H9 (cell line): ENCODE measurements around the gene METTL18. TPM values are rescaled to one million over a fixed set of nuclear protein-coding genes. Genes with fewer than 3 reads are reported as not detected.

Source experiments
- DNase-seq: peaks from one replicate; pipeline ENCODE4 v3.0.0-alpha.2; 2017
- H2AFZ ChIP-seq: one replicate; pipeline ENCODE4 v1.6.1; 2013; ENCODE audit warnings: mild to moderate bottlenecking, low read length, control low read depth, moderate library complexity
- H2AK5ac ChIP-seq: 2 replicates; pipeline ENCODE4 v1.6.1; 2013; ENCODE audit warnings: low read length, control low read depth, mixed read lengths; ENCODE audit not compliant: insufficient read length
- H2BK120ac ChIP-seq: one replicate; pipeline ENCODE4 v1.6.1; 2013; ENCODE audit warnings: low read depth, mild to moderate bottlenecking, low read length, control low read depth, inconsistent platforms; ENCODE audit not compliant: poor library complexity, severe bottlenecking
- H2BK12ac ChIP-seq: 2 replicates; pipeline ENCODE4 v1.6.1; 2013; ENCODE audit warnings: low read length, control low read depth, mixed read lengths, low read depth; ENCODE audit not compliant: insufficient read length
- H2BK15ac ChIP-seq: 2 replicates; pipeline ENCODE4 v1.6.1; 2013; ENCODE audit warnings: low read depth, low read length, control low read depth
- H2BK20ac ChIP-seq: one replicate; pipeline ENCODE4 v1.6.1; 2013; ENCODE audit warnings: low read depth, mild to moderate bottlenecking, low read length, control low read depth, inconsistent platforms; ENCODE audit not compliant: poor library complexity, severe bottlenecking
- H2BK5ac ChIP-seq: 2 replicates; pipeline ENCODE4 v1.6.1; 2013; ENCODE audit warnings: low read length, control low read depth, mixed read lengths; ENCODE audit not compliant: insufficient read length
- H3K14ac ChIP-seq: 2 replicates; pipeline ENCODE4 v1.6.1; 2013; ENCODE audit warnings: low read length, control low read depth; ENCODE audit not compliant: insufficient read depth
- H3K18ac ChIP-seq: 2 replicates; pipeline ENCODE4 v1.6.1; 2013; ENCODE audit warnings: low read depth, mild to moderate bottlenecking, mixed read lengths, low read length, control low read depth; ENCODE audit not compliant: insufficient read length
- H3K23ac ChIP-seq: 2 replicates; pipeline ENCODE4 v1.6.1; 2013; ENCODE audit warnings: low read length, control low read depth, mixed read lengths, low read depth; ENCODE audit not compliant: insufficient read length
- H3K23me2 ChIP-seq: 2 replicates; pipeline ENCODE4 v1.6.1; 2013; ENCODE audit warnings: low read depth, mild to moderate bottlenecking, mixed read lengths, low read length, control low read depth; ENCODE audit not compliant: insufficient read length, poor library complexity, severe bottlenecking
- H3K27ac ChIP-seq: 2 replicates; pipeline ENCODE4 v1.5.1; 2013; ENCODE audit warnings: low read length, control low read depth, mixed read lengths, low read depth; ENCODE audit not compliant: insufficient read length
- H3K27me3 ChIP-seq: 2 replicates; pipeline ENCODE4 v1.6.1; 2013; ENCODE audit warnings: low read length, control low read depth, inconsistent platforms; ENCODE audit not compliant: insufficient read depth
- H3K4ac ChIP-seq: 2 replicates; pipeline ENCODE4 v1.6.1; 2013; ENCODE audit warnings: low read depth, mild to moderate bottlenecking, control low read depth, inconsistent platforms, low read length, moderate library complexity
- H3K4me1 ChIP-seq: 2 replicates; pipeline ENCODE4 v1.6.1; 2013; ENCODE audit warnings: low read length, control low read depth, inconsistent platforms; ENCODE audit not compliant: insufficient read depth
- H3K4me2 ChIP-seq: 2 replicates; pipeline ENCODE4 v1.6.1; 2013; ENCODE audit warnings: low read length, control low read depth, mixed read lengths; ENCODE audit not compliant: insufficient read length, insufficient read depth
- H3K56ac ChIP-seq: 2 replicates; pipeline ENCODE4 v1.6.1; 2013; ENCODE audit warnings: low read depth, mild to moderate bottlenecking, mixed read lengths, low read length, control low read depth; ENCODE audit not compliant: insufficient read length
- H3K79me1 ChIP-seq: 2 replicates; pipeline ENCODE4 v1.6.1; 2013; ENCODE audit warnings: low read depth, mild to moderate bottlenecking, moderate library complexity, low read length, control low read depth, inconsistent platforms; ENCODE audit not compliant: insufficient read depth, poor library complexity, severe bottlenecking
- H3K79me2 ChIP-seq: 2 replicates; pipeline ENCODE4 v1.6.1; 2013; ENCODE audit warnings: low read length, control low read depth, inconsistent platforms; ENCODE audit not compliant: insufficient read depth
- H3K9ac ChIP-seq: 2 replicates; pipeline ENCODE4 v1.6.1; 2013; ENCODE audit warnings: low read length, control low read depth, mixed read lengths; ENCODE audit not compliant: insufficient read length; ENCODE audit errors: extremely low read depth
- H3K9me3 ChIP-seq: one replicate; pipeline ENCODE4 v1.6.1; 2013; ENCODE audit warnings: low read depth, low read length, inconsistent platforms; ENCODE audit not compliant: control insufficient read depth
- H3T11ph ChIP-seq: one replicate; pipeline ENCODE4 v1.6.1; 2013; ENCODE audit warnings: mild to moderate bottlenecking, low read length, control low read depth, inconsistent platforms
- H4K20me1 ChIP-seq: one replicate; pipeline ENCODE4 v1.6.1; 2013; ENCODE audit not compliant: control insufficient read depth, insufficient read length, insufficient read depth
- H4K5ac ChIP-seq: 2 replicates; pipeline ENCODE4 v1.6.1; 2013; ENCODE audit warnings: low read depth, mild to moderate bottlenecking, mixed read lengths, low read length, control low read depth; ENCODE audit not compliant: insufficient read length
- H4K8ac ChIP-seq: replicated peaks from 2 replicates; pipeline ENCODE4 v1.6.1; 2013; ENCODE audit warnings: low read length, control low read depth, mixed read lengths, low read depth; ENCODE audit not compliant: insufficient read length
- H4K91ac ChIP-seq: 2 replicates; pipeline ENCODE4 v1.6.1; 2013; ENCODE audit warnings: low read depth, mild to moderate bottlenecking, moderate library complexity, mixed read lengths, low read length, control low read depth; ENCODE audit not compliant: insufficient read length
- H3K27ac Mint-ChIP-seq, 3 experiments: 2 replicates in 2 of 3; 3 replicates in 1 of 3; pipeline ENCODE4 v1.8.0; 2020 to 2021; ENCODE audit warnings: mixed read lengths in 3 of 3, mild to moderate bottlenecking in 1 of 3, moderate library complexity in 1 of 3
- H3K27me3 Mint-ChIP-seq: 2 replicates; pipeline ENCODE4 v1.8.0; 2021; ENCODE audit warnings: low read depth, mild to moderate bottlenecking, moderate library complexity, mixed read lengths
- H3K36me3 Mint-ChIP-seq, 3 experiments: 2 replicates in 2 of 3; 3 replicates in 1 of 3; pipeline ENCODE4 v1.8.0; 2020 to 2021; ENCODE audit warnings: low read depth in 3 of 3, mixed read lengths in 3 of 3; ENCODE audit not compliant: insufficient read depth in 1 of 3
- H3K4me1 Mint-ChIP-seq, 2 experiments: 2 replicates each; pipeline ENCODE4 v1.8.0; 2020; ENCODE audit warnings: mixed read lengths in 2 of 2
- H3K4me3 Mint-ChIP-seq, 2 experiments: 2 replicates in 1 of 2; 3 replicates in 1 of 2; pipeline ENCODE4 v1.8.0; 2020 to 2021; ENCODE audit warnings: mild to moderate bottlenecking in 2 of 2, mixed read lengths in 2 of 2, moderate library complexity in 1 of 2
- H3K9me3 Mint-ChIP-seq, 2 experiments: 2 replicates in 1 of 2; 3 replicates in 1 of 2; pipeline ENCODE4 v1.8.0; 2020; ENCODE audit warnings: mild to moderate bottlenecking in 2 of 2, mixed read lengths in 2 of 2, moderate library complexity in 1 of 2
- CTCF ChIP-seq: fragments of 200-600 bp; sonication (generic); conservative IDR thresholded peaks from 3 replicates; pipeline ENCODE4 v1.8.0; 2021; ENCODE audit warnings: antibody characterized with exemption, mild to moderate bottlenecking
- WGBS: extraction: QIAGEN DNeasy Blood & Tissue Kit; methylation state at CpG from one replicate; pipeline ENCODE4 v1.1.7; 2013; ENCODE audit warnings: missing lambda C conversion rate, low lambda C conversion rate, mixed read lengths; ENCODE audit not compliant: insufficient read length; ENCODE audit errors: extremely low coverage; 5-methylcytosine and 5-hydroxymethylcytosine counted together
- total RNA-seq: library from RNA; stranded (reverse); gene quantifications from 2 replicates; pipeline ENCODE4 v1.2.1, GENCODE V29; 2021

The METTL18 gene
- total RNA-seq, 1 experiment from 2014 or later: 8.7 TPM

DNA sequence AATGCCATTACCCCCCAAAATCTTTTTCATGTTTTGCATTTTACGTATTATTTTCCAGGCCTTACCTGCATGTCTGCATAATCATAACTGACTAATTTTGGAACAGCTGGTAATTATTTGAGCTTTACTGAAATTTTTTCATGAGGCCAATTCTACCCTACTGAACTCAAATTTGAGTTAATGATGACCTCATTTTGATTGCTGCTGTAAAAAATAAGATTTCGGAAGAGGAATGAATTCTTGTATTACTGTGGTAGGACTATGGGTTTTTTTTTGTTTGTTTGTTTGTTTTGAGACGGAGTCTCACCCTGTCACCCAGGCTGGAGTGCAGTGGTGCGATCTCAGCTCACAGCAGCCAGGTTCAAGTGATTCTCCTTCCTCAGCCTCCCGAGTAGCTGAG lies 2.6 kb upstream of the METTL18 start:
- Histone ChIP-seq H2BK12ac (no peak overlapping the region), H3K9me3 (no peaks in the 10 kb centered on the region), H3K9ac (no peak overlapping the region), H4K91ac (no peak overlapping the region), H2BK120ac (no peak overlapping the region), H2BK5ac (no peak overlapping the region), H2BK20ac (no peak overlapping the region), H3K18ac (no peak overlapping the region), H4K20me1 (no peaks in the 10 kb centered on the region), H3K4me1 (no peaks in the 10 kb centered on the region), H3K79me1 (no peaks in the 10 kb centered on the region), H4K5ac (no peak overlapping the region), H3K23me2 (peaks cover 14% of the 10 kb centered on the region), H3K4me2 (no peak overlapping the region), H2AK5ac (no peak overlapping the region), H3K14ac (no peak overlapping the region), H2AFZ (no peak overlapping the region), H3K4ac (no peak overlapping the region), H3K79me2 (peaks cover 2% of the 10 kb centered on the region; the same call in 1 of the 2 replicates), H3K27ac (no peak overlapping the region), H3K56ac (no peak overlapping the region), H3K27me3 (no peaks in the 10 kb centered on the region), H4K8ac (no peak overlapping the region), H3T11ph (no peak overlapping the region), H2BK15ac (no peak overlapping the region), H3K23ac (no peak overlapping the region)
- TF ChIP-seq CTCF: no peak
- H3K27ac Mint-ChIP-seq: no peak overlapping the region; a peak in 1 of 7 replicates
- no CpG with 5 or more reads among the region's 5 CpGs for WGBS
- H3K9me3 Mint-ChIP-seq: no peaks in the 10 kb centered on the region; a peak in 1 of 5 replicates
- no peak overlapping the region for H3K4me3 Mint-ChIP-seq
- H3K36me3 Mint-ChIP-seq: peaks cover 0 to 23% (median 22%) of the 10 kb centered on the region in 3 experiments; a peak in 6 of 7 replicates
- no peak for DNase-seq
- H3K4me1 Mint-ChIP-seq: peaks cover 16 to 23% of the 10 kb centered on the region in 2 experiments
- H3K27me3 Mint-ChIP-seq: no peaks in the 10 kb centered on the region
